H1 (cell line): ENCODE results near the gene PGF. TPM values are rescaled to one million over a fixed set of nuclear protein-coding genes. Genes with fewer than 3 reads are reported as not detected.

ENCODE experiments used
- EZH2 ChIP-seq: fragments of 200-600 bp; sonication (generic); IDR thresholded peaks from 2 replicates; pipeline ENCODE4 v1.7.1; 2012; ENCODE audit warnings: low read depth, mild to moderate bottlenecking, moderate library complexity, low read length, inconsistent platforms; ENCODE audit not compliant: severe bottlenecking
- HDAC2 ChIP-seq, 2 experiments: fragments of 300-600 bp in 1 of 2; sonication (generic) in 1 of 2; IDR thresholded peaks; 2 replicates each; pipeline ENCODE4 v1.6.1; 2011 to 2012; ENCODE audit warnings: low read depth in 2 of 2, low read length in 2 of 2, mild to moderate bottlenecking in 2 of 2, moderate library complexity in 2 of 2, borderline replicate concordance in 1 of 2, inconsistent platforms in 1 of 2
- SP4 ChIP-seq: IDR thresholded peaks from 2 replicates; pipeline ENCODE4 v1.6.1; 2012; ENCODE audit warnings: low read length, inconsistent platforms
- ZNF274 ChIP-seq: IDR thresholded peaks from 2 replicates; pipeline ENCODE4 v1.7.0; 2012; ENCODE audit warnings: low read length, borderline replicate concordance; ENCODE audit errors: extremely low read depth
- polyA plus RNA-seq, 7 experiments: library from polyadenylated mRNA; depleted of rRNA in 3 of 7; stranded (reverse) in 5 of 7; unstranded in 2 of 7; fragments of >200 nt in 5 of 7; fragments of 200-250 nt in 2 of 7; gene quantifications; 1 replicate in 5 of 7; 2 replicates in 1 of 7; 4 replicates in 1 of 7; pipeline versions ENCODE4 v1.2.1 to v1.2.3, GENCODE V29; 2011 to 2013; ENCODE audit warnings: missing spikeins in 2 of 7, mixed read lengths in 2 of 7
- total RNA-seq: library from RNA; stranded (reverse); fragmentation: NEBNext Ultra II Directional; extraction: Animal tissue kit (Norgen Biotek cat#: 25700); gene quantifications from 2 replicates; pipeline ENCODE4 v1.2.1, GENCODE V29; 2021
- TF ChIP-seq, protein P1 (sequence below): IDR thresholded peaks from 2 replicates; pipeline ENCODE4 v1.6.1; 2012; ENCODE audit warnings: inconsistent platforms

Gene PGF
- total and polyA plus RNA-seq, 2 of the 8 experiments (the other 6 are each of a cell fraction or from before 2014, with no cell fraction given) = 2.1 to 4.1 TPM

DNA sequence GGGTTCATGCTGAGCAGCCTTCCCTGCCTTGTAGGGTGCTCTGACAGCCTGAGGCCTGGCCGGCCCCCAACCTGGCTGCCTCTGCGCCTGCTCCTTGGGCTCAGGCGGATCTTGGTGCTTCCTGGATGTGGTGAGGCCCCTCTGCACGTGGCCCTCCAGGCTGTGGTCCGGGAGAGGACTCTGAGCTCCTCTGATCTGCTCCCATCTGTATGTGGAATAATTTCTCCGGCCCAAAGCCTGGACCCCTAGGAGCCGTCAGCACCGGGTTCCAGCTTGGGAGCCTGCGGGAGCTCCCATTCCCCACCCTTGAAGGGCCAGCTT, 26.0 kb upstream of the PGF start (continued):
- TF ChIP-seq EZH2 (no peak), HDAC2 (IDR thresholded peaks at IDR 0.05; ENCODE audit: borderline replicate concordance in 1 of 2, low read depth in 2 of 2, low read length in 2 of 2) (no peak), ZNF274 (no peak), SP4 (no peak)
- TF ChIP-seq, protein P1, sequence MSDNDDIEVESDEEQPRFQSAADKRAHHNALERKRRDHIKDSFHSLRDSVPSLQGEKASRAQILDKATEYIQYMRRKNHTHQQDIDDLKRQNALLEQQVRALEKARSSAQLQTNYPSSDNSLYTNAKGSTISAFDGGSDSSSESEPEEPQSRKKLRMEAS = no peak
- TF ChIP-seq, all 59 proteins: peak for 0
